Choroid plexus epithelial cell (primary cell): ENCODE data around the gene PRRC2B.

Experiments used
- DNase-seq: peaks from one replicate; pipeline ENCODE4 v3.0.0-alpha.2; 2010; ENCODE audit warnings: low read depth
- H3K4me3 ChIP-seq: 2 replicates; pipeline ENCODE4 v1.5.1; 2011; ENCODE audit warnings: low read depth, mild to moderate bottlenecking, control low read depth, low read length, moderate library complexity
- CTCF ChIP-seq: conservative IDR thresholded peaks from 2 replicates; pipeline ENCODE4 v1.5.1; 2011; ENCODE audit warnings: low read depth, mild to moderate bottlenecking, control low read depth, inconsistent platforms, low read length, moderate library complexity

Gene PRRC2B

GRCh38 chr9:131516100-131516499 lies 122.2 kb downstream of the PRRC2B start:
- DNase-seq = no peak

GRCh38 chr9:131516930-131517329 lies 123.0 kb downstream of the PRRC2B start:
- DNase-seq = no peak
- H3K4me3 ChIP-seq = no peak overlapping the region
- TF ChIP-seq CTCF = no peak

More at GRCh38 chr9:131516100-131516499, 122.2 kb downstream of the PRRC2B start:
- TF ChIP-seq CTCF = no peak
- H3K4me3 ChIP-seq = no peak overlapping the region

GRCh38 chr9:131517761-131518190 lies 123.9 kb downstream of the PRRC2B start:
- H3K4me3 ChIP-seq = no peak overlapping the region
- no peak for DNase-seq
- TF ChIP-seq CTCF = no peak

GRCh38 chr9:131518553-131518952 lies 124.7 kb downstream of the PRRC2B start:
- no peak for TF ChIP-seq CTCF
- H3K4me3 ChIP-seq = no peak overlapping the region
- DNase-seq = no peak

GRCh38 chr9:131520503-131520902 lies 126.6 kb downstream of the PRRC2B start:
- H3K4me3 ChIP-seq = no peak overlapping the region
- DNase-seq = no peak
- TF ChIP-seq CTCF = no peak

- no peak for DNase-seq
- TF ChIP-seq CTCF = no peak
- H3K4me3 ChIP-seq = no peak overlapping the region
Measured at GRCh38 chr9:131521203-131521602, 127.3 kb downstream of the PRRC2B start.

- DNase-seq = no peak
- no peak for TF ChIP-seq CTCF
- H3K4me3 ChIP-seq = no peak overlapping the region
Measured at GRCh38 chr9:131521822-131522221, 127.9 kb downstream of the PRRC2B start.
